Stimulated activated naive CD8-positive, alpha-beta T cell treated with anti-CD3 and anti-CD28 coated beads, Interleukin-15, Interleukin-2, amounts not matched to agents 100 U/mL and 50 U/mL, for 24 hours (primary cell): ENCODE results near the gene STXBP6.

Experiments used
- ATAC-seq: fragments of 150-1000 bp; cut with Tn5 transposase; one replicate; pipeline ENCODE4 v1.10.0; 2021
- DNase-seq: peaks from one replicate; pipeline ENCODE4 v3.0.0; 2021

The STXBP6 gene

DNA sequence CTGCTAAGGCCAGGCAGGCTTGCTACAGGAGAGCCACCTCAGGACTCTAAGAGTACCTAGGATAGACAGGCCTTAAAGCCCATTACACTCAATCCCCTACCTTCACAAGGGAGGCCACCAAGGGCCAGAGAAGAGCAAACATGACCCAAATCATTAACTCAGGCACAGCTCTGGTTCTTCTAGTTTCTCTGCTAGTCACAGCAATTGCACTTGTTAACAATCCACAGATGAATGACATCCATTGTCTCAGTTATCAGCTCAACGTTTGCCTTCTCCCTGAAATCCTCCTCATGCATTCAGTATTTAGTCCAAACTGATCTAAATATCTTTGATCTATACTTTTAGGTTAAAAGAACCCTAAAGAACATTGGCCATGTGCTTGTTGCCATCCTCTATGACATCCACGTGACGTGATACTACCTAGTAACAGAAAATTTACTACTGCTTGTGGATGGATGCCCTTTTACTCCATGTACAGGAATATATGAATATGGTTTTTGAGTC lies 164.5 kb downstream of the STXBP6 start:
- no peak for ATAC-seq

DNA sequence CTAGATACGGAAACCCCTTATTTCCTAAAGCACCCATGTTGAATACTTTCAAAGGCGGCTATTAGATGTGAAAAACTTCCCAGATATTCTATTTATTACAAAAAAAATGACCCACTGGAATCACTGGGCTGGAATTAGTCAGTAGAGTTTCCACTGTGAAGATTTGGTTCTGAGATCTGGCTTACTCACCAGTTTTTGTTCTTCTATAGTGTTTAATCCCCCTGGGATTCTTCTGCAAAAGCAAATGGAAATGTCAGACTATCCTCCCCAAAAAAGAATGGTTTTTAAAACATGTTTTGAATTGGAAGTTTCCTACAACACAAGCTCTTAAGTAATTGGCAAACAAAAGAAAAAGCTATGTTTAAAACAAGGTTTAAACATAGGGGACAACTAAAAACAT lies 166.4 kb downstream of the STXBP6 start:
- DNase-seq (no peak), ATAC-seq (no peak)

More for the DNA sequence above, 164.5 kb downstream of the STXBP6 start:
- DNase-seq = no peak

DNA sequence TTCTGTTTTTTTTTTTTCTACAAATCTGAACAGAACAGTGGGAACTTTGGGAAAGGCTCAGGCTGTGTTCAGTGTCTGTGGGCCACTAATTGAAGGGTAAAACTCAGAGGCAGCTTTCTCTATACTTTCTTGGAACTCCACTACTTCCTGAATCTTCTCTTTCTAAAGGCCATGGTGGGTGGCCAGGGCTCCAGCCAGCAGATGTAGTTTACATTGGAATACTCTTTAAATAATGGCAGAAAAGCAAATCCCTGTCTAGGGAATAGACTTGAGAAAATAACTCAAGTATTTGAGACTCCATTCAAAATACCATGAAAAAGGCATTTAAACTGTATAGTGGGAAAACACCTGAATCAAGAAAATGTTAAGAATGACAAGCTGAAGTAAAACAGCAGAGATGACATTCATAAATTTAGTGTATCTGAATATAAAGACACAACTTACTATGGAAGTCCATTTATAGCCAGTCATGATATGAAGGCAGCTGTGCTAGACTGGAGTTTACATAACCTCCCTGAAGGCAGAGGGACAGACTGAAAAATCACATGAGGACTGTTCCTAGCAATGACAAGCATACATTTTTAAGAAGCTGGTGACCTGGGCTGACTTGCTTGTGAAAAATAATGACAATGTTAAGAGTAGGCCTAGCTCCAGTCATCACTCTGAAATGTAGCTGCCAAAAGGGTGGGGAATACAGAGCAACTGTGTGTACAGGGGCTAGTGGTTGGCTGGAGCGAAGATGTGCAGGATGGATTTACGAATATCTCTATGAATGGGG lies 168.6 kb downstream of the STXBP6 start:
- DNase-seq = no peak
- no peak for ATAC-seq

DNA sequence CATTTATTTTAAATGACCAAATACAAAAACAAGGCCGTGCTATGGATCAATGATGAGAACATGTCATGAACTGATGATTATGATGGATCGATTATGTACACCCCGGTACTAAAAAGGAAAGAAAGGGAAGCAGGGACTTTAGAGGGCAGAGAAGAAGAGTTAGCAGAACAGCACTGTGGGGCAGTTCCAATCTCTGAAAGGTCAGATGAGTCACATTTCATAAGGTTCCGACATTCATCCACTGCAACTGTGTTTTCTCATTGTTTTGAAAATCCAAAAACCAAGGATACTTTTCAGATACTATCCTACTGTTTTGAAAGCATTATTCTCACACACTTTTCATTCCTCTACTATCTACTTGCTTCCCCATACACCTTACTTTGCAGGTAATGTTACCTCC lies 169.3 kb downstream of the STXBP6 start:
- DNase-seq (no peak), ATAC-seq (no peak)

DNA sequence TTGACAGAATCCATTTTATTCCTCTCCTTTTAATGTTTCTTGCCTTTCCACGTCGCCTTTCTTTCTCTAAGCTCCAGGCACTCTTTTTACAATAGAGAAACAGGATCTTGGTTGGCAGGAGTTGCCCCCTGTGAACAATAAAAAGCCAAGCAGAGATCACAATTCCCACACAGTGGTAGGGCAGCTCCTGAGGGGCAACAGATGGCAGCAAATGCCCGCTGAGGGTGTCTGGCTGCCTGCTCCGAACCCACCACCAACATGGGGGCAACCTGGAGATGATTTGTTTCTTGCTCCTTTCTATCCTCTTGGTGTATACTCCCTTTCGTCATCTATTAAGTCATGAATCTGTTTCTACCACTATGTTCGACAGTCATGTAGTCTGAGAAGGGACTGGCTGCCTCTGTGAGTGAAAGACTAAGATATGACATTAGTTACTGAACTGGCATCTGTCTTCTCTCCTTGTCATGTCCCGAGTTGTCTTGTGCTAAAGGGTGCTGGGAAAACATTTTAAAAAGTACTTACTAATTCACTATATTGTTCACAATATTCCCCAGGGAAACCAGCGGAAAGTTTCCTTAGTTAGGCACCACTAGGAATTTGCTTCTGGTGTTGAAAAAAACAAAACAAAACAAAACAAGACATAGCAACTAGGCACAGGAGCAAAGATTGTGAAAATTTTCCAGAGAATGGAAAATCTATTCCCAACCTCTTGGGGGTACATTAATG lies 170.1 kb downstream of the STXBP6 start:
- DNase-seq = no peak

DNA sequence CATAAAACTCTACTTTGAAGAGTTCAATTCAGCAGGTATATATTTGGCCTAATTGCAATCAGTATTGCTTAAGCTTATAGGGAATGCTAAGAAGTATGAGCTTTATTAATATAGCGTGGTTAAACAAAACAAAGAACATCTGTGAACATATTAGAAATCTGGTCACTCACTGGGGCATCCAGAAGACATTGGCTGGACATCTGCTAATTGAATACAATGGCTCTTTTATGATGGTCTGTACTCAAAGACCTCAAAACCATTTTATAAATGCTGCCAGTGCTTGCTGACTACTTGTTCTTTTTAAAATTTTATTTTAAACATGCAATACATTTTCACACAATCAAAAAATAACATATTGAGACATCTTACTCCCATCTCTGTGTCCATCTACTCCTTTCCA lies 173.0 kb downstream of the STXBP6 start:
- DNase-seq (no peak), ATAC-seq (no peak)

More for the DNA sequence above, 170.1 kb downstream of the STXBP6 start:
- no peak for ATAC-seq

DNA sequence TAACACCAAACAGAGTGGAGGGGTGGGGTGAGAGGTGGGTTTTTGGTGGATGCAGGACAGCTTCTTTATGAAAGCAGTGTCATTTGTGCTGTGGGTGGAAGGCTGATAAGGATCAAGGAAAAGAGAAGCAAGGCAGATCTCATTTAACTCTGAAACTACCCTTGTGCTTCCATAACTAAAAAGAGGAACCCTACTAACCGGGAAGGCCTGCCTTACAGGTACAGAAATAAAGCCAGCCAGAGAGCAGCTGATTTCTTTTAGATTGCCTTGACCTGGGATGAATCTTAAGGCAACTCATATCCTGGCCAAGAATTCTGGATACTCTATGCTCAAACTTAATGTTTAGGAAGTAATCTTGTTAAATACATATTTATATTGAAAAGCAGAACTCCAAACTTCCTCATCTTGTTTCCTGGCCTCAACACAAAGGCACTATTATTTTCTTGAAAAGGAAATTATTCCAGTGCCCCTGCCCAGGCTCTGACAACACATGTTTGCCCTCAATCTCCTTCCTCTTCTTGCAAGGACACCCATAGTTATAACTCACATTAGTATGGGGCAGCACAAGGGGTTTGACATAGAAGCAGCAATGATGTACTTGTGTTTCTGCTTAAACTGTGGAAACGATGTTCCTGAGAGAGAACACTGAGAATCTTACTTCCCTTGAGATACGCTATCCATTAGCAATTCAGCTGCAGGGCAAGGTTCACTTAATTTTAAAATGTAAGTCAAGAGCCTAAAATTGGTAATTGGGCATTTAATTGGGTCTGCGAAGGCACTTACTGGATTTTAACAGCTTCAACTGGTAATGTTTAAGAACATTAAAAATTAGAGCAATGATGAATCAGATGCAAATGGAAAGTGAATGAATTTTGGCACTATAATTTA lies 173.7 kb downstream of the STXBP6 start:
- ATAC-seq (no peak), DNase-seq (no peak)

DNA sequence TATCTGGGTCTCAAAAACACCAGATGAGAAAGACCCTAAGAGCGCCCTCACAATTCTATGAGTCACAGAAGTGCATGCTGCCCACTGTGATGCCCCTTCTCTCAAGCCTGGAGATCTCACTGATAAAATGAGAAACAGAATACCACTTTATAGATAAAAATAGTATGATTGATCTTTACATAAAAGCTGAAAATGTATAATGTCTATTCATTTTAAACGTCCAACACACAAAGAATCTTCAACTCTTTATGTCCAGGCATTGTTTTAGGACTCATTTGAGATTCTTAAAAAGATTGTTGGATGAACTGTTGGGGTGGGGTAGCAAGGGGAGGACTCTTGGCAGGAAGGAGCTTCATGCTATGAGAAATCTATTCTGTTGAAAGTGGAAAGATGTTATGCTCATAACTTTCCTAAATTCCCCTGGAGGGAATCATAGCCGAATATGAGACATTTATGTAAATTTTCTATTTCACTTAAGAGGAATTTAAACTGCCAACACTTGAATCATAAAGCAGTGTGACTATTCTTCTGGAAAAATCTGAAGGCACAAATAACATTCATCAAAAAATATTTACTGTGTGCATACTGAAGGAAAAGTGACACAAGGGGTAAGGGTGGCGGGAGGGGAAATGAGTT lies 174.6 kb downstream of the STXBP6 start:
- no peak for ATAC-seq
- DNase-seq = no peak

DNA sequence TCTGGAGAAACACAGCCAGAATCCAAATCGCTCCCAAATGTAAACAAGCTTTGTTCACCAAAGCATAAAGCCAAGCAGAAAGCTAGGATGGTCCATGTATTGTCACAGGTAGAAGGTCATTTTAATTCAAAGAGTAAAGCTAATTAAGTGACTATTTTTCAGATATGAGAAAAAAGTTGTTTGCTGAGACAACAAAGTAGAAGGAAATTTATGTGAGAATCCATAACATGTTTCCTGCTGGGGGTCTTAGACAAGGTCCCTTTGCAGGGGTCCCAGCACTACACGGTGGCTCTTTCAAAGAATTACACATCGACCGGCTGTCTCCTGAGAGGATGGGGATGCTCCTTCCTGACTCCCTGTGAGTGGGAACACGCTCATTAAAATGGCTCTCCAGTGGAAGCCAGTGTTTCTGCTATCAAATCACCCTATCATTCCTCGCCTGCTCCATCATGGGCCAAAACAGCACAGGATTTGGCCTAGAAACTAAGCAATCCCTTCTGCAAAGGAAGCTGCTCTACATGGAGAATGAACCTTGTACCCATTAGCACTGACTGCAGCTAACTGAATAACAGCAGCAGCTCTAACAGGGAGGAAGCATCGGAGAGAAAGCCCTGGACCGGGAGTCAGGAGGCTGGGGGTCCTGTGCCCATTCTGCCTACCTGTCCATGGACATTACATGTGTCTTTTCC lies 175.3 kb downstream of the STXBP6 start:
- DNase-seq (no peak), ATAC-seq (no peak)

DNA sequence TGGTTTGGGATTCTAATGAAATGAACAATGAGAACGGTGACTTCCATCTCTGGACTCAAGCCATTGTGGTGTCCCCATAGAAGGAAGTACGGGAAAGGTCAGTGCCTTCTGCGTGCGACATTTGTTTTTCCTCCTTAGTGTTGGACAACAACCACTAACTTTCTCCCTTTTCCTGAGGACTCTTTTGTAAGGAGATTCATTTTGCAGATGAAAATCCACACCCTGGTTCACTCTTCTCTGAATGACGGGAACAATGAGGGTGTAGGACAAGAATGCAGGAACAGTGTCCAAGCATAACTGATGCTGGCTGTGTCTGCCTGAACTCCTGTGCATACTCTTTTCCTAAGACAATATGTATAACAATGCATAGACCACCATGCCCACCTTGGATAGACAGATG lies 176.4 kb downstream of the STXBP6 start:
- DNase-seq (no peak), ATAC-seq (no peak)

DNA sequence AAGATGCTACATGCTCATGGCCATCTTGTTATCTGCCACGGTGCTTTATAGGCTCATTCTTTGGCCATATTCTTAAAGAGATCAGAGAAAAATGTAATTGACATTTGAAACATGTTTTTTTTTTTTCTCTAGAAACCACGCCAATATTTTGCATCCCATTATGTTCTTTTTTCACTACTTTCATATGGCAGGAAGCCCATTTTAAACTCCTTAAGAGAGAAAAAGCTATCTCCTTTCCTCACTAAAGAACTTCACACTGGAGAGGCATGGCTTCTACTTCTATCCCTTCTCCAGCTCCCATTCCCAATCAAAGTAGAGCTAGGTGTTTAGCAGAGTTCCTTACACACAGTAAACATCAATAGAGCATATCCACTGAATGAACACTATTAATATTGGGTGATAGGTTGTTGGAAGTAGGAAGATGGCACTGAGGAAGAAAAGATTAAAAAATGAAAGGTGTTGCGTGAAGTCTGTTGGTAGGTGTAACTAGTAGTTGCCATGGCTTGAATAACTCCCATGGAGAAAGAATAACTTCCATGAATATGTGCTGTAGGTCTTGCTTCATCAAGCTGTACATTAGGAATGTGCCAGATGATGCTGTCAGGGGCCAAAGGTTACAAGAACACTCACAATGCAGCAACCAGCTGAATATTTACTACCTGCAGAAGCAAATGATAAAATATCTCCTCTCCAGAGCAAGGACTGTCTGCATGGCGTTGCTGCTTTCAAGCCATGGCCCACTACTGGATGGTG lies 178.8 kb downstream of the STXBP6 start:
- no peak for DNase-seq
- ATAC-seq = no peak

DNA sequence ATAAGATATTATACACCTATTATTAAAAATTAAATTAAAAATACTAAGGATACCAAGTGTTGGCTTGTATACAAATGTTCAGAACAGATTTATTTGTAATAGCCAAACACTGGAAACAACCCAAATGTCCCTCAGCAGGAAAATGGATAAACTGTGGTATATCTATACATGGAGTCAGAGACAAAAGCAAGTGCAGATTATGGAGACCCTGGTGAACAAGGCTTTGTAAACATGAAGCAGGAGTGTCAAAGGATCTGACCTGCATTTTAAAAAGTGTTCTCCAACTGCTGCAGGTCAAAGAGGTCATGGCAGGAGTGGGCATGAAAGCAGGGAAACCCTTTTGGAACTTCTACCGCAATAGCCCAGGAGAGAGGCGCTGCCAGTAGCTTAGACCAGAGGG lies 181.6 kb downstream of the STXBP6 start:
- ATAC-seq = no peak
- DNase-seq = no peak

DNA sequence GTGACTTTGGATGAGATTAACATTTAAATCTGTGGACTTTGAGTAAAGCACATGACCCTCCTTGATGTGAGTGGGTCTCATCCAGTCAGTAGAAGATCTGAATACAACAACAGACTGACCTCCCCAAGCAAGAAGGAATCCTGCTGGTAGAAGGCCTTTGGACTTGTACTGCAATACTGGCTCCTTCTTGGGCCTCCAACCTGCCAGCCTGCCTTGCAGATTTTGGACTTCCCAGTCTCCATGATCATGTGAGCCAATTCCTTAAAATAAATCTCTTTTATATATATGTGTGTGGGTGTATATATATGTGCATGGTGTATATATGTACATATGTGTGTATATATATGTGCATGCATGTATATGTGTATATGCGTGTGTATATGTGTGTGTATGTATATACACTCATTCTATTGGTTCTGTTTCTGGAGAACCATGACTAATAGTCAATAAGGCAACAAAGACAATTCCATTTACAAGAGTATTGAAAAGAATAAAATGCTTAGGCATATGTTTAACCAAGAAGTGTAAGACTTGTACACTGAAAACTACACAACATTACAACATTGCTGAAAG lies 183.8 kb downstream of the STXBP6 start:
- ATAC-seq = no peak
- DNase-seq = no peak

DNA sequence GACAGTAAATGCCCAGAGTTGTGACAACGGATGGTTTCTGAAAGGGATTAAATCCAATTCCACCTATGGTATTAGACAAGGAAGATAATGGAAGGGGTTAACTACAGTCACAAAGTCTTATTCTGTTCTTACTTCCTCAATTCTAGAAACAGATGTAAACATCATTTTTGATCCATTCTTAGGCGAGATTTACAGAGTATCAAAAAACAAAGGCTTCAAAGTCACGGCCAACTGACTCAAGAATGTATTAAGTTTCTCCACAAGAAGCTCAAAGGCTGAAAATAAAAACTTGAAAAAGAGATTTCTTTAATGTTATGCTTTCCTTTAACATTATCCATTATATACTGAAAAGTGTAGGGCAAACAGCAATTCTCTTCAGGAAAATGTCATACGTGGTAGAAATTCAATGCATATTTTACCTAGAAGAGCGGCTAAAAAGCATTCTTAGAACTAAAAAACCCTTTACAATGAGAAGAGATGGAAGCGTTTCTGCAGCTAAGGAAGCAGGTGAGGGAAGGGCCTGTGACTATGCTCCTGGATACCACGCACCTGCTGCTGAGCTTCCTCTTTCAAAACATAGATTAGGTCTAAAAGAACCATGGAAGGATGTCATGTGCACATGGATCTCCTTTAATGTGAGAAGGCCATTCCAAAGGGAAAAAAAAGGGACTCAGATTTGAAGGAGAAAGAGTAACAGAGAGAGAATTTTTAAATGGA lies 185.8 kb downstream of the STXBP6 start:
- DNase-seq = no peak
- ATAC-seq = no peak

DNA sequence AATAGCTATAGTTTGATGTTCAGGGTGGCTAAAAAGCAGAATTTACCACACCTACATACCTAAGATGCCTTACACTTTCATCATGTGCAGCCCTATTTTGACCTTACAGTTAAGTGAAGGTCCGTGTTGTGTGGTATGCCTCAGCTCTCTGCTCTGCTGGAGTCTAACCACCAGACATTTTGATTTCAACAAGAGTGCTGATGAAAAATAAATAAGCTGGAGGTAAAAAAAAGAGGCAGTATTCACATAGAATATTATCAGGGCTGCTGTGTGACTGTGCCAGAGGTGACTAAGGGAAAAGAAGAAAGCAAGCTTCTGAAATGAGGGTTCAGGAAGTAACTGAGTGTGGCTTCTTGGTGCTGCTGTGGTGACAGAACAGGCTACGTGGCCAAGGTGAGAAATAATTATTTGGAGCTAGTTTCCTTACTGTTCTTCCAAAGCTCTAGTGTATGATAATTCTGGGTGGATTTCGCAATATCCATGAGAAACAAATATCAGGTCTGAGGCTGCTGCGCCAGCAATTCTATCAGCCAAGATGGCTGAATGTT lies 188.8 kb downstream of the STXBP6 start:
- ATAC-seq (no peak), DNase-seq (no peak)

DNA sequence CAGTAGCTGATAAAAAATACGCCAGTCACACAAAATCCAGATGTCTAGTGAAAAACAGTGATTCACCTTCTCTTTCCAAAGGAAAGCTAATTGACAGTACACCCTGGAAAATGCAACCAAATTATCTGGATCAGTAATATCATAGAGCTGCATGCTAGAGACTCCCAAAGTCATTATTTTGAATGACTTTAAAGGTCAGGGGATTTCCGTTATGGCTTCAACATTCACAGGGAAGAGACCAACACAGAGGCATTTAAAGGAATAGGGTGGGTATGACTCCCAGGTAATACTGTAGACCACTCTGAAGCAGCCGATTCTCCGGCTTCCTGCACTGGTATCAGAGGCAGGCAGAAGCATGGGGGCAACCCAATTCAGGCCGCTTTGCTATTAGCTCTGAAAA lies 190.4 kb downstream of the STXBP6 start:
- no peak for ATAC-seq
- DNase-seq = no peak

DNA sequence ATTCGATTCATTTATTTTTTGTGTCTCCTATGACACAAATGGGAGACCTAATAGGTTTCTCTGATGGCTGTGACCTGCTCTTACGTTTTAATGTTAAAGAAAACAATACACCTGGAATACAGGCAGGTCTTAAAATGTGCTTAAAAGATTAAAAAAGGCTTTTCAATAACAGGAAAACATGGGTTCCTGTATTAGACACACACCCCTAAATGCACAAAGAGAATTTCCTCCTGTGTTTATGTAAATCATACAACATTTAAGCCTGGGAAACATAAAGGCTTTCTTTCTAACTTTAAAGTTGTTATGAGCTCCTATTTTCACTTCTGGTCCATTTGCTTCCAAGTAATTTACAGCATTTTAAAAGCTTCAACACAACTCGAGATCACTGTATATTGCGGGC lies 191.3 kb downstream of the STXBP6 start:
- ATAC-seq = no peak
- no peak for DNase-seq

DNA sequence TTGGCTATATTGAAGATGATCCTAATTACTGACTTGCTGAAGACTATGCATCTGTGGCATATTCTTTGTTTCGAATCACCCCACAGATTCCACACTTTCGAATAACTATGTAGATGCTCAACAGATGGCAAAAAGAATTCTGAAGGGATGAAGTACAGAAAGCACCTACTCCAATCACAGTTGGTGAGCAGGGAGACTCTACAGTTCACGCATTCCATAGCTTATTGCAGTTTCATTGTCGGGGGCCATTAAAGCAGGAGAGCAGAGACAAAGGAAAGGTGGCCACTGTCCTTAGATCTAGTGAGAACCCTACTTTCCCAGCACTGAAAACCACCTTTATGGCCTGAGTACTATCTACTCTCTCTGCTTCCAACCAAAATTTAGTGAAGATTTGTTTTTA lies 191.9 kb downstream of the STXBP6 start:
- ATAC-seq = no peak

DNA sequence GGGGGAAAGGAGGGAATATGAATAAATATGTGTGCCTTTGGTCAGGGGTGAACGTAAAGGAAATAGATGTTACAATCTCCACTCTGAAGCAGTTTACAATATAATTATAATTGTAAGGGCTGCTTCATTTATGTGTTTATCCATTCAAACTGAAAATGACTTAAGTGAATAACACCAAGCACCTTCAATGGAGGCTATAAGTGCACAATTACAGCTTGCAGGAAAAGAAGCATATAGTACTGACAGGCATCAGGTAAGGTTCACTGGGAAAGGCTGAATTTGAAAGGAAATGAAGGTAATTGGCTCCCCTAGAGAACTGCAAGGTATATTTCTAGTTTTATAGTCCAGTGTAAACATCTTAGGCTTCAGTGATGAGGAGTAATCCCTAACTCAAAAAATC lies 192.7 kb downstream of the STXBP6 start:
- DNase-seq (no peak), ATAC-seq (no peak)

More for the DNA sequence above, 191.9 kb downstream of the STXBP6 start:
- no peak for DNase-seq
